Activated T-cell treated with anti-CD3 and anti-CD28 coated beads, Interleukin-2, amount 50 U/mL, for 1 hour (primary cell): ENCODE results near the gene PARP12.

Experiments
- DNase-seq: peaks from one replicate; pipeline ENCODE4 v3.0.0-alpha.2; 2020

The PARP12 gene

GRCh38 chr7:140008755-140009610, 53.8 kb downstream of the PARP12 start:
- no peak for DNase-seq

- no peak for DNase-seq
Measured at GRCh38 chr7:140007051-140007690, 55.6 kb downstream of the PARP12 start.

- DNase-seq: no peak
Measured at GRCh38 chr7:140006600-140006999, 56.2 kb downstream of the PARP12 start.

GRCh38 chr7:140005754-140006503, 56.8 kb downstream of the PARP12 start:
- no peak for DNase-seq

- no peak for DNase-seq
Measured at GRCh38 chr7:140005341-140005740, 57.4 kb downstream of the PARP12 start.

- DNase-seq: no peak
Measured at GRCh38 chr7:140004672-140005071, 58.1 kb downstream of the PARP12 start.

GRCh38 chr7:140003913-140004382, 58.8 kb downstream of the PARP12 start:
- no peak for DNase-seq

- no peak for DNase-seq
Measured at GRCh38 chr7:140000666-140001268, 62.0 kb downstream of the PARP12 start.

GRCh38 chr7:139999516-139999915, 63.2 kb downstream of the PARP12 start:
- no peak for DNase-seq

GRCh38 chr7:139998572-139998971, 64.2 kb downstream of the PARP12 start:
- DNase-seq: no peak

- DNase-seq: no peak
Measured at GRCh38 chr7:139995017-139995915, 67.5 kb downstream of the PARP12 start.

GRCh38 chr7:139994356-139994755, 68.4 kb downstream of the PARP12 start:
- DNase-seq: no peak

- DNase-seq: no peak
Measured at GRCh38 chr7:139993592-139993991, 69.2 kb downstream of the PARP12 start.

GRCh38 chr7:139993169-139993568, 69.6 kb downstream of the PARP12 start:
- no peak for DNase-seq

- no peak for DNase-seq
Measured at GRCh38 chr7:139992353-139993044, 70.3 kb downstream of the PARP12 start.

GRCh38 chr7:139991911-139992310, 70.8 kb downstream of the PARP12 start:
- DNase-seq: no peak

- no peak for DNase-seq
Measured at GRCh38 chr7:139991269-139991666, 71.5 kb downstream of the PARP12 start.

- DNase-seq: no peak
Measured at GRCh38 chr7:139990571-139991268, 72.0 kb downstream of the PARP12 start.

GRCh38 chr7:139990142-139990535, 72.6 kb downstream of the PARP12 start:
- no peak for DNase-seq

GRCh38 chr7:139989366-139990141, 73.2 kb downstream of the PARP12 start:
- no peak for DNase-seq
